Measurements from ENCODE around the gene IRAK3.

DNA sequence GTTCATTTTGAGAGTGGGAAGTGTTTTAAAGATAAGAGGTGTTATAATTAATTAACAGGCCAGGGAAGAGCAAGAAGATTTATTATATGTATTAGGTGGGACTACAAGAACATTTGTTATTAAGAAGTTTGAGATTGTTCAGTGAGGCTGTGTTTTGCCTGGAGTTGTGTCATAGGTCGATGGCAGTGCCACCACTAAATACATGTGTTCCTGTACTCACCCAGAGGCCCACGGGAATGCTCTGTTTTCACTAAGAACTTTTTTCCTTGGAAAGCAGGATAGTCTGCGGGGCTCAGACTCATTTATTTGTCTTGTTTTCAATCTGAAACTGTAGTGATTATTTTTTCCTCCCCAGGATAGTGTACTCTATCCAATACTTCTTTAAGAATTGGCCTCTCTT, 10.1 kb downstream of the IRAK3 start:
- TF ChIP-seq, protein P1, sequence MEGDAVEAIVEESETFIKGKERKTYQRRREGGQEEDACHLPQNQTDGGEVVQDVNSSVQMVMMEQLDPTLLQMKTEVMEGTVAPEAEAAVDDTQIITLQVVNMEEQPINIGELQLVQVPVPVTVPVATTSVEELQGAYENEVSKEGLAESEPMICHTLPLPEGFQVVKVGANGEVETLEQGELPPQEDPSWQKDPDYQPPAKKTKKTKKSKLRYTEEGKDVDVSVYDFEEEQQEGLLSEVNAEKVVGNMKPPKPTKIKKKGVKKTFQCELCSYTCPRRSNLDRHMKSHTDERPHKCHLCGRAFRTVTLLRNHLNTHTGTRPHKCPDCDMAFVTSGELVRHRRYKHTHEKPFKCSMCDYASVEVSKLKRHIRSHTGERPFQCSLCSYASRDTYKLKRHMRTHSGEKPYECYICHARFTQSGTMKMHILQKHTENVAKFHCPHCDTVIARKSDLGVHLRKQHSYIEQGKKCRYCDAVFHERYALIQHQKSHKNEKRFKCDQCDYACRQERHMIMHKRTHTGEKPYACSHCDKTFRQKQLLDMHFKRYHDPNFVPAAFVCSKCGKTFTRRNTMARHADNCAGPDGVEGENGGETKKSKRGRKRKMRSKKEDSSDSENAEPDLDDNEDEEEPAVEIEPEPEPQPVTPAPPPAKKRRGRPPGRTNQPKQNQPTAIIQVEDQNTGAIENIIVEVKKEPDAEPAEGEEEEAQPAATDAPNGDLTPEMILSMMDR (IDR thresholded peaks at IDR 0.05; ENCODE audit: borderline replicate concordance, extremely low read depth, low read length, poor library complexity, severe bottlenecking) = no peak
- no peak for TF ChIP-seq EZH2 (IDR thresholded peaks at IDR 0.05; ENCODE audit: borderline replicate concordance, low read depth, low read length, severe bottlenecking)
